8988T (cell line): ENCODE results near the gene SHANK2.
"Not testable (repeated sequence)": the region's sequence is repeated elsewhere in the genome, so short reads cannot be mapped to it uniquely, and the experiment has no call there.

ENCODE experiments used
- DNase-seq: peaks from one replicate; pipeline ENCODE4 v3.0.0; 2011

SHANK2 gene

DNA sequence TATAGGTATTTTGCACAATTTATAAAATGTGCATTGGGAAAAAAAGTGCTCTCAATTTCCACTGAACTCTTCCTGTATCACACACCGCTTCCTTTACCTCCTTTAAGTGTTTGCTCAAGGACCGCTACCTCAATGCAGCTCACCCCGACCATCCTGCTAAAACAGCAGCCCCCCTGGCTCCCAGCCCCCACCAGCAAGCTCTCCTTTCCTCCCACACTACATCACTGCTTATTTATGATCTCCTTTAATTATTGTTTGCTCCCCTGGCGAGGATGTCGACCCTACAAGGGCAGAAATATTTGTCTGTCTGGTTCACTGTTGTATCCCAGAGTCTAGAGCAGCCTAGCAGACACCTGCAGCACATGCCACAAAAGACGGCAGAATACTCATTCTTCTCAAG lies 10.0 kb downstream of the SHANK2 start:
- DNase-seq = no peak

DNA sequence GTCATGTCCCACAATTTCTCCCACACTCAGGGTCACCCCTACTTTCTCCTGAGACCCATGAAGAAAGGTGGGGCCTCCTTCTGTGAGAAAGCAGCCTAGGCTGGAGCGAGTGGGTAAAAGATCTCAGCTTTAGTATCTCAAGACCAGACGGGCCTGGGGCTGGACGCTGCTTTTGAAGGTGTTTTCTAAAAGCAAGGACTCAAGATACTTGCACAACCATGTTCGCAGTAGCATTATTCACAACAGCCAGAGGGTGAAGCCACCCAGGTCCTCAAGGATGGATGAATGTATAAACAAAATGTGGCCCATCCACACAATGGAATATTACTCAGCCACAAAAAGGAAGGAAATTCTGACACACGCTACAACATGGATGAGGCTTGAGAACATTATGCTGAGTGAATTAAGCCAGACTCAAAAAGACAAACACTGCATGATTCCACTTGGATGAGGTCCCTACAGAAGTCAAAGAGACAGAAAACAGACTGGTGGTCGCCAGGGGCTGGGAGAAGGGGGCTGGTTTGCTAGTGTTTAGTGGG lies 10.6 kb downstream of the SHANK2 start:
- DNase-seq = no peak

DNA sequence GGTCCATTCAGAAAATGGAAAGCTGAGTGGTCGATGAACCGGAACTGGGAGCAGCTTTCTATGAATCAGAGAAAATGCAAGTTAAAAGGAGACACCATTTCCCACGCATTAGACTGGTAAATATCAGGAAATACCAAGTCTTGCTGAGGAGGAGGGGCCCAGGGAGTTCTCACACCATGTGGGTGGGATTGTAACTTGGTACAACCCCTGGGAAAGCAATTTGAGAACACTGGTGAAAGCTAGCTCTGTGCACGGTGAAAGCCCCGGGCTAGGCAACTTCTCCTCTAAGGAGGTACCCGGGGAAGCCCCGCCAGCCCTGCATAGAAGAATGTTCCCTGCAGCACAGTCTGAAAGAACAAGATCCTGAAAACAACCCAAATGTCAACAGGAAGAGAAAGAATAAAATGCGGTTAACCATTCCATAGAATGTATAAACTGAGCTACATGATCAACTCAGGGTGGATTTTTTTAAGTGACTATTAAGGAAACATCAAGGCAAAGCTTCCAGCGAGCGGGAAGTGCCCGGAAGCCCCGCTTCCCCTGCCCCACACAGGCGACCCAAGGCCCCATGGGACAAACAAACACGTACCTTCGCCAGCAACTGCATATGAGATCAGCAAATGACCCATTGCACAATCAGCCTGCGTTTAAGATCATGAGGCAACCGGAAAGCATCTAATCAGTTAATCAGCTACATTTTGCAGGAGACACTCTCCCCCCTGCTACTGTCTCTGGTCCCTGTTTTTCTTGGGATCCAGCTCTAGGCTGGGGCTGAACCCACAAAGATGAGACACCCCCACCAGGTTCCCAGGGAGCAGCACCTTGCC lies 11.3 kb downstream of the SHANK2 start:
- no peak for DNase-seq

DNA sequence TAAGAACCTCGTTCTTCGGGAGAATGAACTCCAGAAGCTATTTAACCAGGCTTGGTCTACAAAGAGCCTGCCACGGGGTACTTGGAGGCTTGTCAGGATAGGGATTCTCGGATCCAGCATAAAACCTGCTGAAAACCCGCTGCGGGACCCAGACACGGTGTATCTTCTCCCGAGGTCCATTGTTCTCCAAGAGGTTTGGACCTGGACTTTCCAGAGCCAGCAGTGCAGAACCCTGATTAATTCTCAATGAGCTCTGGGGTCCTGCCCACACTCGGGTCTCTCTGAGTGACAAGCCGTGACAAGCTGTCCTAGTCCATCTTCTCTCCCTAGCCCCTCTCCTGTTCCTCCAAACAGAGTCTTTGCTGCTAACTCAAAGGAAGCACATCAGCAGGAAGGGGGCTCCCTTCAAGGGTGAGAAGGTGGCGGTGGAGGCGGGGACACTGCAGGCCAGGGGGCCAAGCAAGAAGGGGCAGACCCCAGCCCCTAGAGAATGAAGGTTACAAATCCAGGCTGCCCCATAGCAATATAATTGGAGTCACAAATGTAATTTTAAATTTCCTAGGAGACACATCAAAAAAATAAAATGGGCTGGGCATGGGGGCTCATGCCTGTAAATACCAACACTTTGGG lies 12.2 kb downstream of the SHANK2 start:
- DNase-seq = no peak

DNA sequence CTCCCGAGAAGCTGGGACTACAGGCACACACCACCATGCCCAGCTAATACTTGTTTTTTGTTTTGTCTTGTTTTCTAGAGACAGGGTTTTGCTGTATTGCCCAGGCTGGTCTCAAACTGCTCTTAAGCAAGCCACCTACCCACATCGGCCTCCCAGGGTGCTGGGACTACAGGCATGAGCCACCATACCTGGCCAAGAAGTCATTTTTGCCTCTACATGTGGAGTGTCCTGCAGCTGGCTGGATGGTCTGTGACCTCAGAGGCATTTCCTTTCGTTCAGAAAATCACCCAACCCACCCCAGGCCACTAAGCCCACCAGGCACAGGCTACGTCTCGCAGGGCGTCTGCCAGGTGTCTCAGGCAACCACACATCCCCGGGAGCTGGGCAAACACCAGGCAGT lies 12.8 kb downstream of the SHANK2 start:
- no peak for DNase-seq

DNA sequence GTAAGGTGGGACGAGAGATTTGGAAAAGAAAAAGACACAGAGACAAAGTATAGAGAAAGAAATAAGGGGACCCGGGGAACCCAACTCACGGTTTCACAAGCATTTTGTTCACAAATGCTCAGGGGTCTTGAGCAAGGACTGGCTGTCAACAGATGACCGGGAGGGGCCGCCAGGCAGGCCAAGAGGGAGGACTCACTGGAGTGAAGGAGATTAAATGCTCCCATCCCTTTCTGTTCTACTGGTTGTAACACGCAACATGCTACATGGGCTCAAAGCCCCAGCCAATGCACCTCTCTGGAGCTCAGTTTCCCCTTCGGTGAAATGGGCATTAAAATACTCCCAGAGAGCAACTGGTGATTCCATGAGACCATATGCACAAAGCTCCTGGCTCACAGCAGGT lies 13.4 kb downstream of the SHANK2 start:
- DNase-seq = no peak

DNA sequence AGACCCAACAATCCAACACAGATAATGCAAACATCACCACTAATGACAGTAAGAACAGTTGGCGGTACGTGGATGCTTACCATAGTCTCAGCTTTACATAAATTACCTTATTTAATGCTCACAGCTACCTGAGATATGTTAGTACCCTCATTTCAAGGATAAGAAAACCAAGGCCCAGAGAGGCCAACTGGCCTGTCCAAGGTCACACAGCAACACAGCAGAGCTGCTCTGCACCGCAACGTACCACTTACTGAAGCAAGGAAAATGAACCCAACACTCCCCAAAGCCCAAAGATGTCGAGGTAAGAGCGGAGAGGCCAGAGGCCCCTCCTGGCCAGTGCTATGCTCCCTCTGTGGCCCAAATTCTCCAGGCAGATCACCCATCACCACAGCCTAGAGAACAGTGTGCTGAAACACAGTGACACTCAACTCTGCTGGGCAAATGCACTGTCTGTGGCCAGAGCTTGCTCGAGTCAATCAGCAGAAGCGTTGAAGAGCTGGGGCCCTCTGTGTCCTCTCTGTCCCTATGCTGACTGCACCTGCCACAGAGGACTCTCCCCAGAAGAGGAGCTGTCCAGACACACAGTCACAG lies 14.0 kb downstream of the SHANK2 start:
- DNase-seq = no peak

DNA sequence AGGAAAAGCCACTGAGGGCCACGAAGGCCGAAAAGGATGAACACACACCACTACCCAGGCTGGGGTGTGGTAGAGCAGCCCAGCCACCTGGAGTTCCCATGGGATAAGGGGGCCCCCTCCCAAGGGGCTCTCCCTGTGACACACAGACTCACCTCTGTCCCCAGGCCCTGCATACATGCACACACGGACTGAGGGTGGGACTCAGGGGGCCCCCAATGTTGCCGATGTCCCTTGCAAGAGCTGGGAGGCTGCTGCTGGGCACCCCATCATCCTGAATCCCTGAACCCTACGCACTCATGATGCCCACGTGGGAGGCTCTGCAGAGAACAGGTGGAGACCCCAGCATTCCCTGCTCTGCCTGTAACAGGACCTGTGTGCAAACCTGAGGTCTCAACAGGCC lies 14.5 kb downstream of the SHANK2 start:
- no peak for DNase-seq

DNA sequence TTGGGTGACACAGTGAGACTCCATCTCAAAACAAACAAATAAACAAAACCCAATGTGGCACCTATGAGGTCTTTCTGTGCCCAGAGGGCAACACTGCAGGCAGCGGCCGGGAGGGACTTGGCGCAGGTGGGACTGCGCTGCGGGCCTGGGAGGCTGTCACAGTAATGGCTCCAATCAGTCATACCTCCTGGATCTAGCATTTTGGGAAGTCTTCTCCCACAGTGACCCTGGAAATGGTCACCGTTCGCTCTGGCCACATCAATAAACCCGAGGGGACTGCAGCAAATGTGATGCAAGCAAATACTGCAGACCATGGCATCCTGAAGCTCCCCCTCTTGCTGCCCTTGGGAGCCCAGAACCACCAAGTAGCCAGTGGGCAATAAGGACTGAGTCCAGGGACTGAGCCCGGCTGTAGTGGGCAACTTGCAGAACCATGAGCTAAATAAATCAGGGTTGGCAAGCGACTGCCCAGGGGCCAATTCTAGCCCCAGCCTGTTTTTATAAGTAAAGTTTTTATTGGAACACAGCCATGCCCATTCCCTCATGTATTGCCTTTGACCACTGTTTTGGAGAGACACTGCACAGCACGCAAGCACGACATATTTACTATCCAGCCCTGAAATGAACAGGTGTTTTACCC lies 15.4 kb downstream of the SHANK2 start:
- no peak for DNase-seq

DNA sequence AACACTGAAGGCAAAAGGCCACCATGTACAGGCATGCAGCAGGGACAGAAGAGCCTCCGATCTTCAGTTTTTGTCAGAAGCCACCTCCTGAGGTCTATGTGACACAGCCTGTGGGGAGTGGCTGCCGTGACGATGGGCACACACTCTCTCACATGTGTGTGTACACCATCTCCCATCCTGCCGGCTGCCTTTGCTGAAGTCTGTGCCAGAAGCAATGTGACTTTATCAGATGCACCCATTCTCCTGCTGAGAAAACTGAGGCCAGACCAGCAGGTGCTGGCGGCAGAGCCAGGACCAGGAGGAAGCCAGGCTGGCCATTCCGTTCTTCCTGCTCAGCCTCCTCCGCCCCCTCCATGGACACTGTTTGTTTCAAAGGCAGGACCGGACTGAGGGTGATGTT lies 16.7 kb downstream of the SHANK2 start:
- DNase-seq = no peak

DNA sequence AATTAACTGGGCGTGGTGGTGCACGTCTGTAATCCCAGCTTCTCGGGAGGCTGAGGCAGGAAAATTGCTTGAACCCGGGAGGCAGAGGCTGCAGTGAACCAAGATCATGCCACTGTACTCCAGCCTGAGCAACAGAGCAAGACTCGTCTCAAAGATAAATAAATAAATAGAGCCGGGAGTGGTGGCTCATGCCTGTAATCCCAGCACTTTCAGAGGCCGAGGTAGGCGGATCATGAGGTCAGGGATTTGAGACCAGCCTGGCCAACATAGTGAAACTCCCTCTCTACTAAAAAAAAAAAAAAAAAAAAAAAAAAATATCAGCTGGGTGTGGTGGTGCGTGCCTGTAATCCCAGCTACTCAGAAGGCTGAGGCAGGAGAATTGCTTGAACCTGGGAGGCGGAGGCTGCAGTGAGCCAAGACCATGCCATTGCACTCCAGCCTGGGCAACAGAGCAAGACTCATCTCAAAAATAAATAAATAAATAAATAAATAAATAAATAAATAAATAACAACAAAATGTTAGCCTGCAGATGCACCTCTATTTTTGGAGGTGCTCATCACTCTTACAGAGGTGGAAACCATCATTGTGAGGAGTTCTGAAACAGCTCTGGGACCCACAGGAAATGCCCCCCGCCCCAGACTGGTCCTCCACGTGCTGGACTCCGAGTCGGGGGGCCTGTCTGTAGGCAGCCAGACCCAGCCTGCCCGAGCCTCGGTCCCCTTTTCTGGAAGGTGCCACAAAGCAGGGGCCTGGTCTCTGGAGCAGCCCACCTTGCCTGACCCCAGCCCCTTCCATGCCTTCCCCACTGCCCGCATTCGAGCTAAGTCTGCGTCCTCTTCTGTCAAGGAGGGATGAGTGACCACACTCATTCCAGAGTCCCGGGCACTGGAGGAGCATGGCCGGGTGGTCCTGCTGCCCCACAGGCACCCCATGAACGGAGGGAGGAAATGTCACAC lies 18.2 kb downstream of the SHANK2 start:
- DNase-seq = not testable (repeated sequence)

DNA sequence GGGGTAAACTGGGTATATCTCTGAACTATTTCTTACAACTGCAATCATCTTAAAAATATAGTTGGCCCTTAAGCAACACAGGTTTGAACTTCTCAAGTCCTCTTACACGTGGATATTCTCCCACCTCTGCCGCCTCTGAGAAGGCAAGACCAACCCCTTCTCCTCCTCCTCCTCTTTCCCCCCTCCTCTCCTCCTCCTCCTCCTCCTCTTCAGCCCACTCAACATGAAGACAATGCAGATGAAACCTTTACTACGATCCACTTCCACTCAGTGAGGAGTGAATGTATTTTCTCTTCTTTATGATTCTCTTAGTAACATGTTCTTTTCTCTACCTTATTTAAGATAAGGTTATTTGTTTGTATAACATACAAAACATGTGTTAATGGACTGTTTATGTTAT lies 20.0 kb downstream of the SHANK2 start:
- DNase-seq = no peak

DNA sequence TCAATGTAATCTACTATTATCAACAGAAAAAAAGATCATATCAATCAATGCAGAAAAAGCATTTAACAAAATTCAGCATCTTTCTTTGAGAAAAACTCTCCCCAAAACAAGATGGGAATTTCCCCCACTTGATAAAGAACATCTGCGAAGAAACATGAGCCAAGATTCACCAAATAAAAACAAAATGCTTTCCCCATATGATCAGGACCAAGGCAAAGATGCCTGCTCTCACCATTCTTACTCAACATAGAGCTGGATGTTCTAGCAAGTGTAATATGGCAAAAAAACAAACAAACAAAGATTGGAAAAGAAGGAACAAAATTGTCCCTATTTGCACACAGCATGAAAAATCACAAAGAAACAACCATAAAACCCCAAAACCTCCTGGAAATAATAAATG lies 23.4 kb downstream of the SHANK2 start:
- no peak for DNase-seq

DNA sequence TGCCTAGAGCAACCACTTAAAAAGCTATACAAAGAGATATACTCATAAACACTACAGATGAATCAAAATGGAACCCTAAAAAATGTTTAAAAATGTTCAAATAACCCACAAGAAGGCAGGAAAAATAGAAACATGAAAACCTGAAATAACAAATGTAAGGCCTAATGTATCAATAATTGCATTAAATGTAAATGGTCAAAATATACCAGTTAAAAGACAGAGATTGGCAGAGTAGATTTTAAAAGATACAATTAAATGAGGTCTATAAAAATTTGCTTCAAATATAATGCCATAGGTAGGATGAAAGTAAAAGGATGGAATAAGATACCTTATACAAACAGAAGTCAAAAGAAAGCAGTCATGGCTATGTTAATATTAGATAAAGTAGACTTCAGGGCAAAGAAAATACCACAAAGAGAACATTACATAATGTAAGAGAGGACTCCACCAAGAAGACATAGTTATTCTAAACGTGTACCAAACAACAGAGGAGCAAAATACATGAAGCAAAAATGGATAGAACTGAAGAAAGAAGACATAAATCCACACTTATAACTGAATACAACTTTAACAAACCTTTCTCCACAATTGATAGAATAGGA lies 25.2 kb downstream of the SHANK2 start:
- DNase-seq = no peak

DNA sequence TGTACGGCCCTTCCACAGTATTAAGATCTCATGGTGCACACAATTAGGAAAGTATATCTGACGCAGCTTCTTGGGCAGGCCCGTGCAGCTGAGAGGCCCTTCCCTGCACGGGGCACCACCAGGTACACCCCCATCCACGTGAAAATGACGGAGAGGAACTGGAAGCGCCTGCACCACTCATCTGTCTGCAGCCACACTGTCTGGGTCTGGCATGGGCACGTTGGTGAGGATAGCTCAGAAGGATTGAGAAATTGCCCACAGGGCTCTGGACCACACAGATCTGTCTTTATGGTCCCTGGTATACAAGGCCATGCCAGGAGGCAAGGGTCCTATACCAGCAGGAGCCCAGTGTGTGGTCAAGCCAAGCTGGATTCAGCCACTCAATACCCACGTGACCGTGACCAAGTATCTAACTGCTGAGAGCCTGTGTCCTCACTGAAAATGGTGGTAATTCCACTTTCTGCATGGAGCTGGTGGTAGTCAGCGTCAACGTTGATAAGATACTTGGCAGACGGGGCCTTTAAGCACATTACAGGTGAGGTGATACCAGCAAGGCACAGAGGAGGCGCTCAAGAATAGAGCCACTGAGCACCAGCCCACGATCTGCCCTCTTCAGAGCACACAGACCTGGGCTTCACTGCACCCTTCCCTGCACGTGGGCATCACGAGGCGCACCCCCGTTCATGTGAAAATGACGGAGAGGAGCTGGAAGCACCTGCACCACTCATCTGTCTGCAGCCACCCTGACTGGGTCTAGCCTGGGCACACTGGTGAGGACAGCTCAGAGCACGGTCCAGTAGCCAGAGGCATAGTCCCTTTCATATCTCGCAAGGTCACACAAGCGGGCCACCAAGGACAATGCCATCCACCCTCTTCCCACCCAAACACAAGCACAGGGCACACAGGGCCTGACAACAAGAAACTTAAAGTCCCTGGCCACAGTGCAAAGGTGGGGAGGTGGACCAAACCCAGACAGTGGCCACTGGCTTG lies 28.4 kb downstream of the SHANK2 start:
- no peak for DNase-seq

DNA sequence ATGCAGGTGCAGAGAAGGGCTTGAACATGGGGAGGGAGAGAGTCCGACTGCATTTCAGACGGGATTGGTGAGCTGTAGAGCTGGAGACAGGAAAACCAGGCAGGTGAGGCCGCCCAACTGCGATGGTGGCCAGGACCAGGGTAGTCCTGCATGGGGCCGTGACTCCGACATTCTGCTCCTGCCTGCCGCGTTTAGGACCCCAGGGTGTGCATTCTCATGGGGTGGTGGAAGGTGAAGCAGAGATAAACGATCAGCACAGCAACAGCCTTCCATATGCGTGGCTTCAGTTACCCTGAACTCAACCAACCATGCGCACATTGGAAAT lies 29.3 kb downstream of the SHANK2 start:
- DNase-seq = no peak

DNA sequence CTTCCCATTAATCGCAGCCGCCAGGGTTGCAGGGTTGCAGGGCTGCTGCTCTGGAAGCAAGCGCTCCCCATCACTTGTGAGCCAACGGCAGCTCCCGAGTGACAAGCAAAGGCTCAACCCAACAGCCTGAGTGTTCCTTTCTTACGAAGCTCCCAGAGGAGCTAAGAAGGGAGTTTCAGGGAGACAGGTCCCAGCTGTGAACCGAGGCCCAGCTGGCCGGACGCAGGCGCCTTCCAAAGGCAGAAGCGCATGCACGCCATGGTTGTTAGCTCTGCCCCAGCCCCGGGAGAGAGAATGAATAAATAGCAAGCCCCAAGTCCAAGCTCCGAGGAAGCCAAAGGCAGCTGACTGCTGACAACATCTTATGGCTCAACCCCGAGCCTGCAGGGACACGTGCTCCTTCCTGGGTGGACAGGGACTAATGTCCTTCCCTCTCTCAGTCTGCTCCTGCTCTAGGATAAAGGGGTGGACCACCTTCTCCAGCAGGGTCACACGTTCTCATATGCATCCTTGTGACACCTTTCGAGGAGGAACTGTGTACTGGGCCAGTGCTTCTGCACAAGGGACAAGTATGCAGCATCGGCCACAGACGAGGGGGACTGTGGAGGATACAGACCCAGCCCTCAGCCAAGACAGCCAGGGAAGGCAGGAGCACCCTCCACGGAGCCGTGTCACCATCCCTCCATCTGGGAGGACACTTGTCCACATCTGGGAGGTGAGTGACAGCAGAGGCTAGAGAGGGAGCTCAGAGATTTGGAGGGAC lies 29.9 kb downstream of the SHANK2 start:
- no peak for DNase-seq

DNA sequence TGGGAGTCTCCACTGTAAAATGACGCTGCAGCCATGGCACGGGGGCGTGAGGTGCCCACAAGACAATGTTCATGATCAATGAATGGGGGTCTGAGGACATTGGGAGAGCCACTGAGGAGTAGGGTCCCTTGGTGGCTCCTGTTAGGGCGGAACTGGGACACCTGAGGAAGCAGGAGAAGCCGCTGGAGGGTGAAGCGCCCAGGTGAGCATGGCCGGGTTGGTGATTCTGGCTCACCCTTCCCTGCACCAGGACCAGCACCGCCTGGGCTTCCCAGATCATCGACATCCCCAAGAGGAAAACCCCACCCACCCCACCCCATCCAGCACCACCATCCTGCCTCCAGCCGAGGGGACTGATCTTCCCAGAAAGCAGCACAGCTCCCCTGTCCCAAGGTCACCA lies 30.6 kb downstream of the SHANK2 start:
- no peak for DNase-seq

DNA sequence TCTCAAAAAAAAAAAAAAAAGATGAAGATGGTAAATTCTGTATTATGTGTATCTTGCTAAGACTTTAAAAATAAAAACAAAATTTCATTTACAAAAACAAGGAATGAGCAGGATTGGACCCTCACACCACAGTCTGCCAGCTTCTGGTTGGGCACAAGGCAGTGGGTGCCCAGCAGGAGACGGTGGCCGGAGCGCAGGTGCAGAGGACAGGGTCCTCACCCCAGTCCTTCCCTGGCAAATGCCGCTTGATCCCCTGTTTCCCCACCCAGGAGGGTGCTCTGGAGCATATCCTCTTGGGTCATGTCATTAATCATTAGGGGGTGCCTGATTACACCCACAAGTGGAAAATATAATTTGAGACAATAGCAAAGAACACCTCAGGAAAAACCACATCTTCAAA lies 31.2 kb downstream of the SHANK2 start:
- DNase-seq = no peak
